WTC11 (cell line): ENCODE measurements around the gene ETV6.

Experiments
- ATF1 ChIP-seq: sonication (generic); formaldehyde crosslinking; IDR thresholded peaks from 2 replicates; pipeline ENCODE4 v1.8.1; 2023; ENCODE audit warnings: mild to moderate bottlenecking, moderate library complexity, missing genetic modification reagents
- EMX1 ChIP-seq: fragments of 250-450 bp; sonication (Bioruptor Pico); IDR thresholded peaks from 2 replicates; pipeline ENCODE4 v1.8.0; 2021; ENCODE audit warnings: mild to moderate bottlenecking
- IRF2 ChIP-seq: sonication (generic); formaldehyde crosslinking; IDR thresholded peaks from 2 replicates; pipeline ENCODE4 v1.8.0; 2022; ENCODE audit warnings: low read depth, missing genetic modification reagents, borderline replicate concordance
- MYBL2 ChIP-seq: sonication (generic); formaldehyde crosslinking; IDR thresholded peaks from 2 replicates; pipeline ENCODE4 v1.8.1; 2023; ENCODE audit warnings: mild to moderate bottlenecking, moderate library complexity, missing genetic modification reagents
- NR2C2 ChIP-seq: sonication (generic); formaldehyde crosslinking; IDR thresholded peaks from 2 replicates; pipeline ENCODE4 v1.8.0; 2022; ENCODE audit warnings: mild to moderate bottlenecking, missing genetic modification reagents
- TF ChIP-seq, protein P1 (sequence below): fragments of 200-600 bp; IDR thresholded peaks from 2 replicates; pipeline ENCODE4 v1.8.0; 2022; ENCODE audit warnings: antibody characterized with exemption
- TF ChIP-seq, protein P2 (sequence below): sonication (generic); formaldehyde crosslinking; IDR thresholded peaks from 2 replicates; pipeline ENCODE4 v1.8.1; 2023; ENCODE audit warnings: mild to moderate bottlenecking, missing genetic modification reagents, moderate library complexity
- TF ChIP-seq, protein P3 (sequence below): sonication (generic); formaldehyde crosslinking; IDR thresholded peaks from 2 replicates; pipeline ENCODE4 v1.8.0; 2023; ENCODE audit warnings: missing genetic modification reagents, mild to moderate bottlenecking, borderline replicate concordance

DNA sequence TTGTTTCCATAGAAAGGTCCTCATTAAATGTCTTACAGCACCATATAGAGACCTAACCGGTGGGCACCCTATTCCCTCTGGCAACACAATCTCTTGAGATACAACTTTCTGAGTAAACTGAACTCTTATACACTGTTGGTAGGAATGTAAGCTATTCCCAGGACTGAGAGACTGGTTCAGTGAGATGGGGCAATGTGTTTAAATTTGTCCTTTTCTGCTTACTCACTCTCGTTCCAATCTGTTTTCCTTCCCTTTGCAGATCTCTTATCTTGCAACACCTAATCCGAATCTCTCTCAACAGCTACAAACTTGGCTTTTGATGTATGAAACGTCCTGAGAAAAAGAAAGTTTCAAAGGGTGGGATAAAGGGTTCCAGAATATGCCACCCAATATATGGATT, 26.1 kb upstream of the ETV6 start:
- TF ChIP-seq IRF2 (CRISPR knock-in tag) (no peak), NR2C2 (CRISPR knock-in tag) (no peak), EMX1 (CRISPR knock-in tag) (no peak), MYBL2 (CRISPR knock-in tag) (no peak), ATF1 (no peak)
- TF ChIP-seq, protein P1, sequence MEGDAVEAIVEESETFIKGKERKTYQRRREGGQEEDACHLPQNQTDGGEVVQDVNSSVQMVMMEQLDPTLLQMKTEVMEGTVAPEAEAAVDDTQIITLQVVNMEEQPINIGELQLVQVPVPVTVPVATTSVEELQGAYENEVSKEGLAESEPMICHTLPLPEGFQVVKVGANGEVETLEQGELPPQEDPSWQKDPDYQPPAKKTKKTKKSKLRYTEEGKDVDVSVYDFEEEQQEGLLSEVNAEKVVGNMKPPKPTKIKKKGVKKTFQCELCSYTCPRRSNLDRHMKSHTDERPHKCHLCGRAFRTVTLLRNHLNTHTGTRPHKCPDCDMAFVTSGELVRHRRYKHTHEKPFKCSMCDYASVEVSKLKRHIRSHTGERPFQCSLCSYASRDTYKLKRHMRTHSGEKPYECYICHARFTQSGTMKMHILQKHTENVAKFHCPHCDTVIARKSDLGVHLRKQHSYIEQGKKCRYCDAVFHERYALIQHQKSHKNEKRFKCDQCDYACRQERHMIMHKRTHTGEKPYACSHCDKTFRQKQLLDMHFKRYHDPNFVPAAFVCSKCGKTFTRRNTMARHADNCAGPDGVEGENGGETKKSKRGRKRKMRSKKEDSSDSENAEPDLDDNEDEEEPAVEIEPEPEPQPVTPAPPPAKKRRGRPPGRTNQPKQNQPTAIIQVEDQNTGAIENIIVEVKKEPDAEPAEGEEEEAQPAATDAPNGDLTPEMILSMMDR = no peak
- TF ChIP-seq, protein P2, sequence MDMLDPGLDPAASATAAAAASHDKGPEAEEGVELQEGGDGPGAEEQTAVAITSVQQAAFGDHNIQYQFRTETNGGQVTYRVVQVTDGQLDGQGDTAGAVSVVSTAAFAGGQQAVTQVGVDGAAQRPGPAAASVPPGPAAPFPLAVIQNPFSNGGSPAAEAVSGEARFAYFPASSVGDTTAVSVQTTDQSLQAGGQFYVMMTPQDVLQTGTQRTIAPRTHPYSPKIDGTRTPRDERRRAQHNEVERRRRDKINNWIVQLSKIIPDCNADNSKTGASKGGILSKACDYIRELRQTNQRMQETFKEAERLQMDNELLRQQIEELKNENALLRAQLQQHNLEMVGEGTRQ (CRISPR knock-in tag) = no peak
- TF ChIP-seq, protein P3, sequence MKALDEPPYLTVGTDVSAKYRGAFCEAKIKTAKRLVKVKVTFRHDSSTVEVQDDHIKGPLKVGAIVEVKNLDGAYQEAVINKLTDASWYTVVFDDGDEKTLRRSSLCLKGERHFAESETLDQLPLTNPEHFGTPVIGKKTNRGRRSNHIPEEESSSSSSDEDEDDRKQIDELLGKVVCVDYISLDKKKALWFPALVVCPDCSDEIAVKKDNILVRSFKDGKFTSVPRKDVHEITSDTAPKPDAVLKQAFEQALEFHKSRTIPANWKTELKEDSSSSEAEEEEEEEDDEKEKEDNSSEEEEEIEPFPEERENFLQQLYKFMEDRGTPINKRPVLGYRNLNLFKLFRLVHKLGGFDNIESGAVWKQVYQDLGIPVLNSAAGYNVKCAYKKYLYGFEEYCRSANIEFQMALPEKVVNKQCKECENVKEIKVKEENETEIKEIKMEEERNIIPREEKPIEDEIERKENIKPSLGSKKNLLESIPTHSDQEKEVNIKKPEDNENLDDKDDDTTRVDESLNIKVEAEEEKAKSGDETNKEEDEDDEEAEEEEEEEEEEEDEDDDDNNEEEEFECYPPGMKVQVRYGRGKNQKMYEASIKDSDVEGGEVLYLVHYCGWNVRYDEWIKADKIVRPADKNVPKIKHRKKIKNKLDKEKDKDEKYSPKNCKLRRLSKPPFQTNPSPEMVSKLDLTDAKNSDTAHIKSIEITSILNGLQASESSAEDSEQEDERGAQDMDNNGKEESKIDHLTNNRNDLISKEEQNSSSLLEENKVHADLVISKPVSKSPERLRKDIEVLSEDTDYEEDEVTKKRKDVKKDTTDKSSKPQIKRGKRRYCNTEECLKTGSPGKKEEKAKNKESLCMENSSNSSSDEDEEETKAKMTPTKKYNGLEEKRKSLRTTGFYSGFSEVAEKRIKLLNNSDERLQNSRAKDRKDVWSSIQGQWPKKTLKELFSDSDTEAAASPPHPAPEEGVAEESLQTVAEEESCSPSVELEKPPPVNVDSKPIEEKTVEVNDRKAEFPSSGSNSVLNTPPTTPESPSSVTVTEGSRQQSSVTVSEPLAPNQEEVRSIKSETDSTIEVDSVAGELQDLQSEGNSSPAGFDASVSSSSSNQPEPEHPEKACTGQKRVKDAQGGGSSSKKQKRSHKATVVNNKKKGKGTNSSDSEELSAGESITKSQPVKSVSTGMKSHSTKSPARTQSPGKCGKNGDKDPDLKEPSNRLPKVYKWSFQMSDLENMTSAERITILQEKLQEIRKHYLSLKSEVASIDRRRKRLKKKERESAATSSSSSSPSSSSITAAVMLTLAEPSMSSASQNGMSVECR (CRISPR knock-in tag) = no peak
